ENCODE data around the gene CXCR6.

Gene CXCR6

DNA sequence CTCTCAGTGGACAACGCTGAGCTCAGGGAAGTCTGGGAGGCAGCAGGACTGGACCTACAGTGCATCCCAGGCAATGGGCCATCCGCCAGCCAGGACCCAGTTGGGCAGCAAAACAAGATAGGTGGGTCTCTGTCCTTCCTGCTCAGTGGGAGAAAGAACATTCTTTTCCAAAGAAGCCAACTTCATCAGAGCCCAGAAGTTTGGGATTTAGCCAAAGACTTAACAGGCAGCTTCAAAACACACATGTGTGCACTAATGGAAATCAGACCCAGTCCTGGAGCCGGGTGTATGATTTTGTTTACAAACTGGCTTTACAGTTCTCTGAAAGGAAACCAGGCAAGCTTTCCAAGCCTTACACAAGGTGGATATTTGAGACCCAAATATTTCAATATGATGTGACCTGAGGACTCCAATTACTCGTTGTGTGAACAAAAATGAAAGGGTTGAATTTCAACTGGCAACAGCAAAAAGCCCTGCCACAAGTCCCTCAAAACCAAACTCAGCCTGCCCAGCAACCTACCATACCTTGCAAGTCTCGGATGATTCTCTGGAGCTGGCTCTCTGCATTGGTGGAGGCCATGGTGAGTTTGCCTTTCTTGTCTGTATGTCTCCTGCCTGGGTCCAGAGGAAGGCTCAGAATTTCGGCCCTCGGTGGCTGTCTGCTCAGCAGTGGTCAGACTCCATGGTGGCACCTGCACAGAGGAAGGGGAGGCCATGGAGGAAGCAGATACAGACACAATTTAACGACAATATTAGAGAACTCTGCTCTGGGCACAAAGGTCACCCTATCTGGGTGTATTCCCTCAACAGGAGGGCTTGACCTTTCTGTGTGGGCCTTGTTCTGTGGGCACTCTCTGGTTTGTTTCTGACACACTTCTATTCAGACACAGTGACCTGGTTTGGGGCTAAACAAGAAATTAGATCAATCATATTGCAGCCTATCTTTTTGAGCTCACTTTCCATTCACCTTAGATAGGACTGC is 41.4 kb downstream of the CXCR6 start:
- Histone ChIP-seq H3K27me3 (ENCODE audit: low read depth, low read length) (no peaks in the 10 kb centered on the region), H3K9me3 (ENCODE audit: control insufficient read depth in 1 of 2, low read length in 2 of 2) (no peaks in the 10 kb centered on the region), H3K36me3 (ENCODE audit: control insufficient read depth in 1 of 2, insufficient read depth in 2 of 2, low read length in 2 of 2) (peaks cover 40 to 45% of the 10 kb centered on the region in 2 donors), H3K27ac (ENCODE audit: low read length) (peak overlapping the region; percentile 90), H3K4me1 (ENCODE audit: control insufficient read depth in 1 of 2, insufficient read depth in 2 of 2, low read length in 2 of 2) (peaks cover 48 to 50% of the 10 kb centered on the region in 2 donors), H3K4me3 (ENCODE audit: low read depth in 1 of 2, low read length in 2 of 2) (no peak overlapping the region)

DNA sequence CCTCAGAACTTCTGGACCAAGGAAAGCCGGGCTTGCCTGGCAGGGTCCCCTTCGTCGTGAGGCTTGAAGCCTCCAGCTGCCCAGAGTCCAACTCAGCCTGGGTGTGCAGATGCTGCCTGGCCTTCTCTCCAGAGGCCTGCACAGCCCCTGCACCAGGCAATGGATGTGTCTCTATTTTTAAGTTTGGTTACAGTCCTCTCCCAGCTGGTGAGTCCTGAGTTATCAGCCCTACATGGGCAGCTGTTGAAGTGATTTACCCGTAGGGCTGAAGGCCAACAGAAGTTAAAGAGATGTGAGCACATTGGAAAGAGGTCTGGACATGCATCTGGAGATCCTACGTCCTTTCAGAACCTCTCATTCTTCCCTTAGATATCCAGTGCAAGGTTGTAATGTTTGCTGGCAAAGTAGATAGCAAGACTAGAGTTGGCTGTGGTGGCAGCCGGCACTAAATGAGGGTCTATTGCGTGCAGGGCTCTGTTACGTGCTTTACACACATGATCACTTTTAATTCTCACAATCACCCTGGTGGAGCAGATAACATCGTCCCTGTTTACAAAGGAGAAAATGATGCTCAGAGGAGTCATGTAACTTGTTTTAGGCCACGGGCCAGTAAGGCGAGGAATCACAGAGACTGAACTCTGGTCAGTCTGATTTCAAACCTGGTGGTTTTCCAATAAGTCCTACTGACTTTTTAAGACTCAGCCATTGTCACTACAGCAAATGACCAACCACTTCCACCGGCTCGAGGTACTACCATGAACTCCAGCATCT is 42.5 kb downstream of the CXCR6 start:
- Histone ChIP-seq H3K4me3 (ENCODE audit: low read depth in 1 of 2, low read length in 2 of 2) (no peak overlapping the region), H3K4me1 (ENCODE audit: control insufficient read depth in 1 of 2, insufficient read depth in 2 of 2, low read length in 2 of 2) (peaks cover 48 to 57% of the 10 kb centered on the region in 2 donors), H3K9me3 (ENCODE audit: control insufficient read depth in 1 of 2, low read length in 2 of 2) (no peaks in the 10 kb centered on the region), H3K36me3 (ENCODE audit: control insufficient read depth in 1 of 2, insufficient read depth in 2 of 2, low read length in 2 of 2) (peaks cover 35 to 38% of the 10 kb centered on the region in 2 donors), H3K27ac (ENCODE audit: low read length) (peak overlapping the region; percentile 90), H3K27me3 (ENCODE audit: low read depth, low read length) (no peaks in the 10 kb centered on the region)

DNA sequence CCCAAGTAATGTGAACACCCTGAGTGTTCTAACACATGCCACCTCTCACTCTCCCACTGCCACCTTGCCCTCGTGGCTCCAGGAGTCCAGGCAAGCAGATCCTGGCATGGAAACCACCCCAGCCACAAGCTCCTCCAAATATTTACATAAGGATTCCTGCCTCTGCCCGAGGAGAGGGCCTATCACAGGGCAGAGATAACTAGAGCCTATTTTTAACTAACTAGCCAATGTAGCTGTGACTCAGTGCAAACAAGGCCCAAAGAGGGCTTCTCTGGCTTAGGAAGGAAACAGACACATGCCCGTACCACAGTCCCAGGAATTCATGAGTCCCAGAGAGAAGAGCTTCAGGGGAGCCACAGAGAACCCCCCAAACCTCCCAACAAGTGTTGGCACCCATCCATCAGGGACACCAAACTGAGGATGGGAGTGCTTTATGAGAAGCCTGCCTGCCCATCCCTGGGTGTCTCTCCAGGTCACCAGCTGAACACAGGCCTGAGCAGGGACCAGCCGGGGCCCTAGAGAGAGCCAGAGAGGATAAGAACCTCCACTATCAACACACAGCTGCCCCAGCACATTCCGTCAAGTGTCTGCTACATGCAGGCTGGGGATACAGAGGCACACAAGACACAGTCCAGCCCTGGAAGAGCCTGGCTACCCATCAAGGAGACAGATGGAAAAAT is 43.2 kb downstream of the CXCR6 start:
- Histone ChIP-seq H3K4me1 (ENCODE audit: control insufficient read depth in 1 of 2, insufficient read depth in 2 of 2, low read length in 2 of 2) (peaks cover 48 to 59% of the 10 kb centered on the region in 2 donors), H3K9me3 (ENCODE audit: control insufficient read depth in 1 of 2, low read length in 2 of 2) (no peaks in the 10 kb centered on the region), H3K36me3 (ENCODE audit: control insufficient read depth in 1 of 2, insufficient read depth in 2 of 2, low read length in 2 of 2) (peaks cover 28 to 31% of the 10 kb centered on the region in 2 donors), H3K27ac (ENCODE audit: low read length) (peak overlapping the region; percentile 90), H3K4me3 (ENCODE audit: low read depth in 1 of 2, low read length in 2 of 2) (no peak overlapping the region), H3K27me3 (ENCODE audit: low read depth, low read length) (no peaks in the 10 kb centered on the region)

- Histone ChIP-seq H3K4me3 (ENCODE audit: low read depth in 1 of 2, low read length in 2 of 2) (no peak overlapping the region), H3K9me3 (ENCODE audit: control insufficient read depth in 1 of 2, low read length in 2 of 2) (no peaks in the 10 kb centered on the region), H3K27ac (ENCODE audit: low read length) (peak overlapping the region; percentile 90), H3K36me3 (ENCODE audit: control insufficient read depth in 1 of 2, insufficient read depth in 2 of 2, low read length in 2 of 2) (peaks cover 16 to 20% of the 10 kb centered on the region in 2 donors), H3K4me1 (ENCODE audit: control insufficient read depth in 1 of 2, insufficient read depth in 2 of 2, low read length in 2 of 2) (peaks cover 48 to 71% of the 10 kb centered on the region in 2 donors), H3K27me3 (ENCODE audit: low read depth, low read length) (no peaks in the 10 kb centered on the region)
These were observed 44.4 kb downstream of the CXCR6 start for GRCh38 chr3:45987368-45988291.

GRCh38 chr3:45988362-45988761 is 45.1 kb downstream of the CXCR6 start:
- H3K4me1 ChIP-seq (ENCODE audit: control insufficient read depth in 1 of 2, insufficient read depth in 2 of 2, low read length in 2 of 2), result peaks cover 48 to 79% of the 10 kb centered on the region in 2 donors
- peak overlapping the region; percentile 90 for H3K27ac ChIP-seq (ENCODE audit: low read length)
- H3K36me3 ChIP-seq (ENCODE audit: control insufficient read depth in 1 of 2, insufficient read depth in 2 of 2, low read length in 2 of 2), result peaks cover 10 to 13% of the 10 kb centered on the region in 2 donors
- no peak overlapping the region for H3K4me3 ChIP-seq (ENCODE audit: low read depth in 1 of 2, low read length in 2 of 2)
- no peaks in the 10 kb centered on the region for H3K9me3 ChIP-seq (ENCODE audit: control insufficient read depth in 1 of 2, low read length in 2 of 2)
- no peaks in the 10 kb centered on the region for H3K27me3 ChIP-seq (ENCODE audit: low read depth, low read length)

GRCh38 chr3:45988804-45989203 is 45.5 kb downstream of the CXCR6 start:
- peak overlapping the region; percentile 90 for H3K27ac ChIP-seq (ENCODE audit: low read length)
- no peak overlapping the region for H3K4me3 ChIP-seq (ENCODE audit: low read depth in 1 of 2, low read length in 2 of 2)
- peaks cover 6 to 8% of the 10 kb centered on the region in 2 donors for H3K36me3 ChIP-seq (ENCODE audit: control insufficient read depth in 1 of 2, insufficient read depth in 2 of 2, low read length in 2 of 2)
- H3K9me3 ChIP-seq (ENCODE audit: control insufficient read depth in 1 of 2, low read length in 2 of 2), result no peaks in the 10 kb centered on the region
- peaks cover 48 to 83% of the 10 kb centered on the region in 2 donors for H3K4me1 ChIP-seq (ENCODE audit: control insufficient read depth in 1 of 2, insufficient read depth in 2 of 2, low read length in 2 of 2)
- no peaks in the 10 kb centered on the region for H3K27me3 ChIP-seq (ENCODE audit: low read depth, low read length)

GRCh38 chr3:45990181-45990580 is 46.9 kb downstream of the CXCR6 start:
- no peaks in the 10 kb centered on the region for H3K27me3 ChIP-seq (ENCODE audit: low read depth, low read length)
- no peaks in the 10 kb centered on the region for H3K9me3 ChIP-seq (ENCODE audit: control insufficient read depth in 1 of 2, low read length in 2 of 2)
- H3K4me3 ChIP-seq (ENCODE audit: low read depth in 1 of 2, low read length in 2 of 2), result no peak overlapping the region
- H3K4me1 ChIP-seq (ENCODE audit: control insufficient read depth in 1 of 2, insufficient read depth in 2 of 2, low read length in 2 of 2), result peaks cover 43 to 84% of the 10 kb centered on the region in 2 donors
- peak overlapping the region; percentile 42 for H3K27ac ChIP-seq (ENCODE audit: low read length)
- no peaks in the 10 kb centered on the region for H3K36me3 ChIP-seq (ENCODE audit: control insufficient read depth in 1 of 2, insufficient read depth in 2 of 2, low read length in 2 of 2)

DNA sequence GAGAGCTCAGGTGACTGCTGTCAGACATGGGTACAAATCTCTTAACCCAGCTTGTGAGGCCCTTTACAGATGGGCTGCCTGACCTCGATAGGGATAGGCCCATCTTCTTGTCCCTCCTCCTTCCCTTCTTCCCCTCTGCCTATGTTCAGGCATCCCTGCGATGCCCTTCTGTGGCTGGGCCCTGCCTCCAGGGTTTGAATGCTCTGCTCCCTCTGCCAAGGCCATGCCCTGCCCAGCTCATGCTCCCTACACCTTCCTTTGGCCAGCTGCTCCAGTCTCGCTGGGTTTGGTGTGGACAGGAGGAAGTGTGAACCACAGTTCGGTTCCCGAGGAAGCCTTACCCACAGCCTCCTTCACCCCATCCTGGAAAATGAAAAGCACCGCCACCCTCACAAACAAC is 48.1 kb downstream of the CXCR6 start:
- H3K27me3 ChIP-seq (ENCODE audit: low read depth, low read length), result no peaks in the 10 kb centered on the region
- no peak overlapping the region for H3K27ac ChIP-seq (ENCODE audit: low read length)
- H3K36me3 ChIP-seq (ENCODE audit: control insufficient read depth in 1 of 2, insufficient read depth in 2 of 2, low read length in 2 of 2), result no peaks in the 10 kb centered on the region
- peaks cover 32 to 77% of the 10 kb centered on the region in 2 donors for H3K4me1 ChIP-seq (ENCODE audit: control insufficient read depth in 1 of 2, insufficient read depth in 2 of 2, low read length in 2 of 2)
- H3K9me3 ChIP-seq (ENCODE audit: control insufficient read depth in 1 of 2, low read length in 2 of 2), result no peaks in the 10 kb centered on the region
- no peak overlapping the region for H3K4me3 ChIP-seq (ENCODE audit: low read depth in 1 of 2, low read length in 2 of 2)

- peaks cover 23 to 68% of the 10 kb centered on the region in 2 donors for H3K4me1 ChIP-seq (ENCODE audit: control insufficient read depth in 1 of 2, insufficient read depth in 2 of 2, low read length in 2 of 2)
These were observed 49.0 kb downstream of the CXCR6 start for GRCh38 chr3:45992133-45992729.

GRCh38 chr3:45992821-45993221 is 49.6 kb downstream of the CXCR6 start:
- Histone ChIP-seq H3K9me3 (ENCODE audit: control insufficient read depth in 1 of 2, low read length in 2 of 2) (no peaks in the 10 kb centered on the region), H3K27ac (ENCODE audit: low read length) (peak overlapping the region; percentile 26), H3K27me3 (ENCODE audit: low read depth, low read length) (no peaks in the 10 kb centered on the region), H3K36me3 (ENCODE audit: control insufficient read depth in 1 of 2, insufficient read depth in 2 of 2, low read length in 2 of 2) (no peaks in the 10 kb centered on the region), H3K4me1 (ENCODE audit: control insufficient read depth in 1 of 2, insufficient read depth in 2 of 2, low read length in 2 of 2) (peaks cover 17 to 62% of the 10 kb centered on the region in 2 donors), H3K4me3 (ENCODE audit: low read depth in 1 of 2, low read length in 2 of 2) (no peak overlapping the region)

More at GRCh38 chr3:45992133-45992729, 49.0 kb downstream of the CXCR6 start:
- Histone ChIP-seq H3K36me3 (ENCODE audit: control insufficient read depth in 1 of 2, insufficient read depth in 2 of 2, low read length in 2 of 2) (no peaks in the 10 kb centered on the region), H3K27ac (ENCODE audit: low read length) (no peak overlapping the region), H3K27me3 (ENCODE audit: low read depth, low read length) (no peaks in the 10 kb centered on the region), H3K4me3 (ENCODE audit: low read depth in 1 of 2, low read length in 2 of 2) (no peak overlapping the region), H3K9me3 (ENCODE audit: control insufficient read depth in 1 of 2, low read length in 2 of 2) (no peaks in the 10 kb centered on the region)
